Activated CD4-positive, alpha-beta T cell treated with anti-CD3 and anti-CD28 coated beads, Interleukin-2, Interleukin-6, amounts not matched to agents 100 ng/mL and 50 ng/mL, durations not matched to agents 16 hours and 8 hours (primary cell): ENCODE results near the gene CSNK1G2.

ENCODE experiments used
- DNase-seq: peaks from one replicate; pipeline ENCODE4 v3.0.0-alpha.2; 2020

CSNK1G2 gene

DNA sequence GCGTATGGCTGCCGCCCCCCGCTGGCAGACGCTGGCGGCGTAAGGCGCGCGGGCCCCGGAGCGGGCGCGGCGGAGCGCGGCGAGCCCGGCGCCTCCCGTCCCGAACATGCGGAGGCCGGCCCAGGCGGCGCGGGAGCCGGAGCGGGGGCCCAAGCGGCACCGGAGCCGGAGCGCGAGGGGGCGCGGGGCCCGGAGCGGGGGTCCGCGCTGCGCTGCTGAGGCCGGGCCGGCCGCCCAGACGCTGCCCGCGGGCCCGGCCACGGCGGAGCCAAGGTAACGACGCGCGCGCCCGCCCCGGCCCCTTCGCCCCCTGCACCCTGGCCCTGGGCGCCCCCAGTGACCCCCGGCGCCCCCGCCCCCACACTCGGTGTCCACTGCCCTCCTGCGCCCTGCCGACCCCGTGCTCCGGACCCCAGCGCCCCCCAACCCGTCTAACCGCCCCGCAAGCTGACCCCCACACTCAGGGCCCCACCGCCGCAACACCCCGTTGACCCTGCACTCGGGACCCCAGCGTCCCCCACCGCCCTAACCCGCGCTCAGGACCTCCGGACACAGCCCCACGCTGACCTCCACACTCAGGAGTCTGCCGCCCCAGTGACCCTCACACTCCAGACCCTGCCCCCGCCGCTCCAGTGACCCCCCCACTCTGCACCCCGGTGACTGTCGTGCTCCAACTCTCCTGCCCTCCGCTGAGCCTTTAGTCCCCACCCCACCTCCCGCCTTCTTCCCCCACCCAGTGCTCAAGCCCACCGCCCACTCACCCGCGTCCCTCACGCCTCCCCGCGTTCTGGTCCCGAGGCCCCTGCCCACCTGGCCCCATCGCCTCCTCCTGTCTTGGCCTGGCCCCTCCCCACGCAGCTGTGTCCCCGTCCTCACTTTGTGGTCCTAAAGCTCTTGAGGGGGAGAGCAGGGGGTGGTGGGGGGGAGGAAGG, at the start of gene CSNK1G2:
Gene CSNK1G2 (plus strand): TSS at position 27 of the 932 bp plus-strand sequence. CDS start 28,601 bp downstream, outside the sequence.
- no peak for DNase-seq

DNA sequence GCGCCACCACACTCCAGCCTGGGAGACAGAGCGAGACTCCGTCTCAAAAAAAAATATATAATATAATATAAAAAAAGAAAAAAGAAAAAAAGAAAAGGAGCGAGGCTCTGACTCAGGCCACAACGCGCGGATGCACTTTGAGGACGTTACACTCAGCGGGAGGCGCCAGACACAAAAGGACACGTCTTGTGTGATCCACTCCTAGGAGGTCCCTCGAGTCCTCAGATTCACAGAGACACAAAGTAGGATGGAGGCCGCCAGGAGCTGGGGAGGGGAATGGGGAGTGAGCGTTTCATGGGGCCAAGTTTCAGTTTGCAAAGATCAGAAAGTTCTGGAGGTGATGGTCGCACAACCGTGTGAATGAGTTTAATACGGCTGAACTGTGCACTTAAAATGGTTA, 47.2 kb upstream of the CSNK1G2 start:
- no peak for DNase-seq

DNA sequence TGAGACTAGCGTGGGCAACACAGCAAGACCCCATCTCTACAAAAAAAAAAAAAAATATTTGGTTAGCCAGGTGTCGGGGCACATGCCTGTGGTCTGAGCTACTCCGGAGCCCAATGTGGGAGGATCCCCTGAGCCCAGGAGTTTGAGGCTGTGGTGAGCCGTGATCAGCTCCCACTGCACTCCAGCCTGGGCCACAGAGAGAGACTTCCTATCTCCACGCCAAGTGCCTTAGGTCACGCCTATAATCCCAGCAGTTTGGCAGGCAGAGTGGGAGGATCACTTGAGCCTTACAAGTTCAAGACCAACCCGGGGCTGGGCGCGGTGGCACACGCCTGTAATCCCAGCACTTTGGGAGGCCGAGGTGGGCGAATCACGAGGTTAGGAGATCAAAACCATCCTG, 44.5 kb upstream of the CSNK1G2 start:
- no peak for DNase-seq

DNA sequence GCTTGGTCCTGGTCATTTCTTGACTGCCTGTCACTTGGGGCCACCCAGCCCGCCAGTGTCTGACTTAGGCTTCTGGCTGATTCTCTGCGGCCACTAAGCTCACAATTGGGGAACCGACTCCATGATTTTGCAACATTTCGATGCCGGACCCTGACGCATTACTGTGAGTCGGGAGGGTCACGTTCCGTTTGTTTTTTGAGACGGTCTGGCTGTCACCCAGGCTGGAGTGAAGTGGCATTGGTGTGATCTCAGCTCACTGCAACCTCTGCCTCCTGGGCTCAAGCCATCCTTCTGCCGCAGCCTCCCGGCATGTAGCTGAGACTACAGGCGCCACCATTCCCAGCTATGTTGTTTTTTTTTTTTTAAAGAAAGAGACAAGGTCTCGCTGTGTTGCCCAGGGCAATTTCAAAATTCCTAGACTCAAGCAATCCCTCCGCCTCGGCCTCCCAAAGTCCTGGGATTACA, 39.0 kb upstream of the CSNK1G2 start:
- DNase-seq: no peak

DNA sequence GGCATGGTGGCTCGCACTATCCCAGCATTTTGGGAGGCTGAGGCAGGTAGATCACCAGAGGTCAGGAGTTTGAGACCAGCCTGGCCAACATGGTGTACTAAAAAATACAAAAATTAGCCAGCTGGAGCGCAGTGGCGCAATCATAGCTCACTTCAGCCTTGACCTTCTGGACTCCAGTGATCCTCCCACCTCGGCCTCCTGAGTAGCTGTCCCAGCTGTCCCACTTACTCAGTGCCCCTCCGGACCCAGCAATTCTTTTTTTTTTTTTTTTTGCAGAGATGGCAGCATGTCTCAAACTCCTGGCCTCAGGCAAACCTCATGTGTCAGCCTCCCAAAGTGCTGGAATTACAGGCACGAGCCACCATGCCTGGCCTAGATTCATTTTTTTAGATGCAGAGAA, 38.0 kb upstream of the CSNK1G2 start:
- DNase-seq: no peak

DNA sequence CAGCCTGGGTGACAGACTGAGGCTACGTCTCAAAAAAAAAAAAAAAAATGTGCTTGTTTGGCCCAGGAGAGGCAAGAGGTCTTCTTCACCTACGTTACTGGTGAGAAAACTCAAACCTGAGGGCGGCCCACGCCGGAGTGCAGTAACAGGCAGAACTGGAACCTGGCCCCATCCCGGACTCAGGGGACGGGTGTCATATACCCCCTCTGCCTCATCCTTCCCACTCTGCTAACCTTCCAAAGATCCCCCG, 36.2 kb upstream of the CSNK1G2 start:
- no peak for DNase-seq

DNA sequence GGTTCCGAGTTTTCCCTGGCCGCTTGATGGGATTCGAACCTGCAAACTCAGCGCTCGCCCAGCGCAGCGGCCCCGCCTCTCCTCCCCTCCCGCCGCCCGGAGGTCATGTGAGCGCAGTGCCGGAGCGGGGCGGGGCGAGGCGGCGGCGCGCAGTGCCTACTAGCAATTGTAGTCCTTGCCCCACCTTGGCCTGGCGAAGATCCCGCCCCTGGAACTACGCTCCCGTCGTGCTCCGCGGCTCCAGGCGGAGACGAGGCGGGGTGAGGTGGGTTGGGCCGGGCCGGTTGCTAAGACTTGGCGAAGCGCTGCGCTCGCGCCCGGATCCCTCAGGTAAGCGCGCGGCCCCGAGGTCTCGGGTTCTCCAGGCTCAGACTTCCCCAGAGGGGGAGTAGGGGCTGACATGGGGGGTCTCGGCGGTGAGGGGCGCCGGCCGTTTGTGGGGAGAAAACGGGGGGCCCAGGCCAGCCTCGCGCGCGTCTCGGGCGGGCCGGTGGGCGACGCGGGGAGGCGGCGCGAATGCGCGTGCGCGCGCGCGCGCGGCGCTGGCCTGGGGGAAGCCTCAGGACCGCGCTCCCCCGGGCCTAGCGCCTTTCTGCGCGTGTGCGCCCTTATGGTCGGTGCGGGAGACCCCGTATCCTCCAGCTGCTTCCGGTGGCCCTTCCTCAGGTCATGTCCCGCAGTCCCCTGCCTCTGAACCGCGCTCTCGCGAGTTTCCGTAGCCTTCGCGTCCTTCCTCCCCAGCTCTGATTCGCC, 35.7 kb upstream of the CSNK1G2 start, which contains the start of the genes ADAT3 and SCAMP4:
Gene ADAT3 (plus strand): TSS at position 290 of the 753 bp plus-strand sequence. CDS start 6,649 bp downstream, outside the sequence.
Gene SCAMP4 (plus strand): TSS at position 290 of the 753 bp plus-strand sequence. CDS start 9,621 bp downstream, outside the sequence.
- peak; percentile 100 for DNase-seq

DNA sequence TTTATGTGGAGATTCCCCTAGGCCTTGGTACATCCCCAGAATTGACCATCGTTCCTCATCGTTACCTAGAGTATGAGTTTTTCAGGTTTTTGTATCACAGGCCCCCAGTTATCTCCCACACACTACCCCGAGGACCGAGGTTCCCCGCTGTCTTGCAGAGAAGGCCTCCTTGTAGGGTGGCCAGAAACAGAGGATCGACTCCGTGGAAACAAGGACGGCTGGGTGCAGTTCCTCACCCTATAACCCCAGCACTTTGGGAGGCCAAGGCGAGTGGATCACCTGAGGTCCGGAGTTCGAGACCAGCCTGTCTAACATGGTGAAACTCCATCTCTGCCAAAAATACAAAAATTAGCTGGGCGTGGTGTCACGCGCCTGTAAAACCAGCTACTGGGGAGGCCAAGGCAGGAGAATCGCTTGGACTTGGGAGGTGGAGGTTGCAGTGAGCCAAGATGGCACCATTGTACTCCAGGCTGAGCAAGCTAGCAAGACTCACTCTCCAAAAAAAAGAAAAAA, 35.1 kb upstream of the CSNK1G2 start:
- no peak for DNase-seq

DNA sequence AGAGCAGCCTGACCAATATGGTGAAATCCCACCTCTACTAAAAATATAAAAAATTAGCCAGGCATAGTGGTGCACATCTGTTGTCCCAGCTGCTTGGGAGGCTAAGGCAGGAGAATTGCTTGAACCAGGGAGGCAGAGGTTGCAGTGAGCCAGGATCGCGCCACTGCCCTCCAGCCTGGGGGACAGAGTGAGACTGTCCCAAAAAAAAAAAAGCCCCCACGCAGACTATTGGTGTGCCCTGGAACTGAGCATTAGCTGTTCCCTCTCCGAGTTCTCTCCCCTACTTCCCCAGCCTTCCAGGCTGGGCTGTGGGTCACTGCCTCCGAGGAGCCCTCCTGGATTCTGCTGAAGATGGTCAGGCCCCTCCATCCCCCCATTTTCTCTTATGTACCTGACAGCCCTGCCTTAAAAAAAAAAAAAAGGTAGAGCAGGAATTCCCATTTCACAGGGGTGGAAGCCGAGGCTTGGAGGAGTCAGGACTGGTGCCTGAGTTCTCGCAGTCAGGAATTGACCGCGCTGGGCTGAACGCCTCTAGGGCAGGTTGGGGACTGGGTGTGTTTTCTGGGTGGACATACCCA, 33.9 kb upstream of the CSNK1G2 start:
- no peak for DNase-seq

DNA sequence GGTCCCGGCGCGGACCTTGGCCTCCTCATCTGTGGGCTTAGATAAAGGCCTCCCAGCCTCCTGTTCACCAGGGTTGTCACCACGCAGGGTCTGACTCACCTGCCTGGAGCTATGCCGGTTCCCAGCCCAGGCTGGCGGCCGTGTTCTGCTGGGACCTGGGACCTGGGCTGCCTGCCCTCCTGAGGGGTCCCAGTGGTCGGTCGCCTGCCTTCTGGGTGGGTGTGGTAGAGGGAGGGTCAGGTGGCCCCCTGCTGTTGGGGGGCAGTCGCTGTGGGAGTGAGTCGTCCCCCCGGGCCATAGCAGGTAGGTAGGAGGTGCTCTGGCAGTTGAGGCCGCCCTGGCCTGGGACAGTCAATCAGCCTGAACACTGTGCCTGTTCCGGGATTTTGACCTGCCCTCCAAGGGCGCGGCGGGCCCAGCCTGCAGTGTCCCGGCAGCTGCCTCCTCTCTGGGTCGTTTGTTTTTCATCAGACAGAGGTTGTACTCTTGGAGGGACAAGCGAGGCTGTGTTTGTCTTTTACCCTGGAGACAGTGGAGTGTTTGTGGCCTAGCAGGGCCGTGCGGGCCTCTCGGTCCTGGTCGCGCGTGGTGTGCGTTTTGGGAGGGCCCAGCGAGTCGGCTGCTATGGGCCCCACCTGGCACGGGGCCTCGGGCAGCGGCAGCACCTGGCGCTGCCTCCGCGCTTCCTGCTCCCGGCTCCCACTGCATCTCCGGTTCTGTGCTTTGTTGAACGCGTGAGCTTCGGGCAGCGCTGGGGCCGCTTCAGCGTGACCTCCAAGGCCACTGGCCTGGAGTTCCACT, 33.2 kb upstream of the CSNK1G2 start:
- no peak for DNase-seq

DNA sequence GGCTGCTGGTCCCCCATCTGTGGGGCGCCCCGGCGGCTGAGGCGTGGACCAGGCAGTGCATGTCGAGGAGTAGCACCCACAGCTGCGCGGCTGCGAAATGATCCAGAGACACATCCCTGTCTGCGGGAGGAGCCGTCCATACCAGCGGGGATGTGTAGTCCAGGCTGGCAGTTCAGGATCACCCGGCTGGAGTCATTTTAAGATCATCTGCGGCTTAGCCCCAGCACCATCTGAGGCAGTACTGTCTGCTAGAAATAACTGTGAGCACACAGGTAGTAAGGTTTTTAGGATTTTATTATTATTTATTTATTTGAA, 32.7 kb upstream of the CSNK1G2 start:
- DNase-seq: no peak

DNA sequence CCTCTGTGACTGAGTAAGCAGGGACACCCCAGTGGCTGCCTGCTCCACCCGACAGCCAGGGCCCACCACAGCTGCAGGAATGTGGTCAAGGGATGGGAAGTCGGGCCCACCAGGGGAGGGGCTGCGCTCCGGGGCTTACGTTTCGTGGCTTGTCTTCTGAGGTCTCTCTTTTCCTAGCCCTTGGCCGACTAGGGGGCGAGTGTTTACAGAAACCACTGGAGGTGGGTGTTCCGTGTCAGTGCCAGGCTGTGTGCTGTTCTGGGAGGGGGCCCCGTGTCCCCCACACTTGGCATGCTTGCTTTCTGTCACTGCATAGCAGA, 31.3 kb upstream of the CSNK1G2 start:
- DNase-seq: no peak

DNA sequence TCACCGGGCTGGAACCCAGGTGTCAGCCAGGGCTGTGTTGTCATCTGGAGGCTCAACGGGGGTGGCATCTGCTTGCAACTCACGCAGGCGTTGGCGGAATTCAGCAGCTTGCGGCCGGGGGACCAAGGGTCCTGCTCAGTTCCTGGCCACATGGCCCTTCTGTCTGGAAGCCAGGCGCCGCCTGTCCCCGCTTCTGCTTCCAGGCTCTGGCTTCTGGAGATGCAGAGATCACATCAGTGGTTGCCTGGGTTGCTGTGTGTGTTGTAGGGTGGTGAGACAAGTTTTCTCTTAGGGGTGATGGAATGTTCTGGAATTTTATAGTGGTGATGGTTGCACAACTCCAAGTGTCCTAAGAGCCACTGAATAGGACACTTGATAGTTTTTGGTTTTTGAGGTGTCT, 30.8 kb upstream of the CSNK1G2 start:
- no peak for DNase-seq

DNA sequence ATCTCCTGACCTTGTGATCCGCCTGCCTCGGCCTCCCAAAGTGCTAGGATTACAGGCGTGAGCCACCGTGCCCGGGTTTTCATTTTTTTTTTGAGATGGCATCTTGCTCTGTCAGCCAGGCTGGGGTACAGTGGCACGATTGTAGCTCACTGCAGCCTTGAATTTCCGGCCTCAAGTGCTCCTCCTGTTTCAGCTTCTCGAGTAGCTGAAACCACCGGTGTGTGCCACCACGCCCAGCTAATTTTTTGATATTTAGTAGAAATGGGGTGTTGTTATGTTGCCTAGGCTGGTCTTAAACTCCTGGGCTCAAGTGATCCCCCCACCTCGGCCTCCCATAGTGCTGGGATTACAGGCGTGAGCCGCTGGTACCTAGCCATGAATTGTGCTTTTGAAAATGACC, 29.9 kb upstream of the CSNK1G2 start:
- no peak for DNase-seq

DNA sequence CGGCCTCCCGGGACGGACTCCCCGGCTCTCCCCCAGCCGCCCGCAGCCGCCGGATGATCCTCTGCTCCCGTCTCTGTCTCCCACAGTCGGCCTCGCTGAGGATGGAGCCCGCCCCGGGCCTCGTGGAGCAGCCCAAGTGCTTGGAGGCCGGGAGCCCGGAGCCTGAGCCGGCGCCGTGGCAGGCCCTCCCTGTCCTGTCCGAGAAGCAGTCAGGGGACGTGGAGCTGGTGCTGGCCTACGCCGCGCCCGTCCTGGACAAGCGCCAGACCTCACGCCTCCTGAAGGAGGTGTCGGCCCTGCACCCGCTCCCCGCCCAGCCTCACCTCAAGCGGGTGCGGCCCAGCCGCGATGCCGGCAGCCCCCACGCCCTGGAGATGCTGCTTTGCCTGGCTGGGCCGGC, 29.0 kb upstream of the CSNK1G2 start:
- no peak for DNase-seq

DNA sequence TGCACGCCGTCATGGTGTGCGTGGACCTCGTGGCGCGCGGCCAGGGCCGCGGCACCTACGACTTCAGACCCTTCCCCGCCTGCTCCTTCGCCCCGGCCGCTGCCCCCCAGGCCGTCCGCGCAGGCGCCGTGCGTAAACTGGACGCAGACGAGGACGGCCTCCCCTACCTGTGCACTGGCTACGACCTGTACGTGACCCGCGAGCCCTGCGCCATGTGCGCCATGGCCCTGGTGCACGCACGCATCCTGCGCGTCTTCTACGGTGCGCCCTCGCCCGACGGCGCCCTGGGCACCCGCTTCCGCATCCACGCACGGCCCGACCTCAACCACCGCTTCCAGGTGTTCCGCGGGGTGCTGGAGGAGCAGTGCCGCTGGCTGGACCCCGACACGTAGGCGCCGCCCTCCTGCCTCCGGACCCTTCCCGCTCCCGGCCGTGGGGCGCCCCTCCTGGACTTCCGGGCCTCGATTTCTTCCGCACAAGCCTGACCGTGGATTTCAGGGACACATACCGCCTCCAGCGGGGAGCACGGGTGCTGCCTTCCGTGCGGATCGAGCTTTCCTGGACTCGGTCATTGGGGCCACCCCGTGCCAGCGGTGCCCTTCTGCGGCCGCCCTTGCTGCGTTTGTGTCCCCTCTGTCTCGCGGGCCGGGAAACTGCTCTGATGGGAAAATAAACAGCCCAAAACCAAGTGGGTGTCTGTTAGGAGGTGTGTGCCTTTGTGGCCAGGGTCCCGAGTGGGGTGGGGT, 28.0 kb upstream of the CSNK1G2 start:
- DNase-seq: no peak

DNA sequence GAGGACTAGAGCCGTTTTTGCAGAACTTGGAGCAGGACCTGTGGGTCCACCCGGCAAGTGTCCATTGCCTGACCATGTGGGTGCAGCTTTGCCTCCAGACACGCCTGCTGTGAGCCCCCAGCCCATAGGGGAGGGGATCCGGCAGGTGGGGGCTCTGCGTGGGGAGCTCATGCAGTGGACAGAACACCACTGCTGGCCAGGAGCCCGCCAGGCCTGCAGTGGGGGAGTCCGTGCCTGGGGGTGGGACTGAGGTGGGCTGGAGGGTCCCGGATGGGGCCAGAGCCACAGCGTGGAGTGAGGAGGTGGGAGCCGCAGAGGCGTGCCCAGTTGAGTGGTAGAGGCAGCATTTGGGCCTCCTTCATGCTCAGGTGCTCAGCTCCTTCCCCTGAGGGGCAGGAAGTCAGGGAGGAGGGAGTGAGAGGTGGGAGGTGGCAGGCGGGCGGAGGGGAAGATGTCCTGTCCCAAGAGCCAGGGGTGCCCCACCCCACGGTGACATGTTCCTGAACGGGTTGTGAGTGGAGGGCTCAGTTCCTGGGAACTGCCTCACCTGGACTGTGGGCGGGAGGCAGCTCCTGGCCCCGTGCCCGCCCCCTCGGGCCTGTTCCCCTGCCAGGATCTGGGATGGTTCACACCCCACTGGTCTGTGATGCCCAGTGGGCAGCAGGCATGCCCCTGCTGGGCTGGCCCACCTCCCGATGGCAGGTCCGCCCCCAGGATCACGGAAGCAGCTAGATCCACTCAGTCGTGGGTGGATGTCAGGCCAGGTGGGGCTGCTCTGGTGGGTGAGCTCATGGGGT, 27.0 kb upstream of the CSNK1G2 start:
- no peak for DNase-seq

DNA sequence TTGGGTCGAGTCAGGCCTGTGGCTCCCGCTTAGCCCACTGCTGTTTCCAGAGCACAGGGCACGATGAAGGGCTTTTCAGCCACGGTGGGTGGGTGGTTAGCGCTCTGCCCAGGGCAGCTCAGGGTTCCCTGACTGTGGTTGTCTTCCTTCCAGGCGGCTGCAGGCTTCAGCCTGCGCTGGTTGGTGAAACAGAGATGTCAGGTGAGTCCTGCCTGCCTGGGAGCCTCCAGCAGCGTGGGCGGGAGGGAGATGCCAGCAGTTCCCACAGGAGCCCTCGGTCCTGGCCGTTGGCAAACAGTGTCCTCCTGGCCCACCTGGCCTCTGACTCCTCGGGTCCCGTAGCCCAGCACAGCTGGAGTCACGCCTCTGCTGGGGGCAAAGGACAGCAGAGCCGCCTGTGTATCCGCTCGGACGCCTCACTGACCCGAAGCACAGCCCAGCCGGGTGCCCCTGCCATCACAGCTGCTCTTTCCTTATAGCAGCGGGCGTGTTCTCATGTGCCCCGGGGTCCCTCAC, 26.1 kb upstream of the CSNK1G2 start:
- no peak for DNase-seq

DNA sequence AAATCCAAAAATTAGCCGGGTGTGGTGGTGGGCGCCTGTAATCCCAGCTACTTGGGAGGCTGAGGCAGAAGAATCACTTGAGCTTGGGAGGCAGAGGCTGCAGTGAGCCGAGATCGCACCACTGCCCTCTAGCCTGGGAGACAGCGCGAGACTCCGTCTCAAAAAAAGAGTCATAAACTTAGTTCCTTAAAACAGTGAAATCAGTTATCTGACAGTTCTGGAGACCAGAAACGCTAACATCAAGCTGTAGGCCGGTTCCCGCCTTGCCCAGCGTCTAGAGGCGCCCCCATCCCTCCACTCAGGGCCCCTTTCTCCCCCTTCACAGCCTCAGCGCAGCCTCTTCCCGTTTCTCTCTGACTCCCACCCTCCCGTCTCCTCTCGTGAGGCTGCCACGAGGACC, 23.8 kb upstream of the CSNK1G2 start:
- DNase-seq: no peak

DNA sequence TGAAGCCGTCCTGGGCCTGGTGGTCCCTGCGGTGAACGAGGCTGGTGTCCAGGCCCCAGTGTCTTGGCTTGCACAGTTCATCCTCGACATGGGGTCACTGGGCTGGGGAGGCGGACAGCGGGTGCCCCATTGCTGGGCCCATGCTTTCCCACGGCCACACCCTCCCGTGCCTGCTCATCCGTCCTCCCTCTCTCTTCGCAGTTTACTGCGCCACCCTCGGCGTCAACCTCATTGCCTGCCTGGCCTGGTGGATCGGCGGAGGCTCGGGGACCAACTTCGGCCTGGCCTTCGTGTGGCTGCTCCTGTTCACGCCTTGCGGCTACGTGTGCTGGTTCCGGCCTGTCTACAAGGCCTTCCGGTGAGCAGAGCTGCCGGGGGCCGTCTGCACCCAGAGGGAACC, 23.0 kb upstream of the CSNK1G2 start:
- no peak for DNase-seq

DNA sequence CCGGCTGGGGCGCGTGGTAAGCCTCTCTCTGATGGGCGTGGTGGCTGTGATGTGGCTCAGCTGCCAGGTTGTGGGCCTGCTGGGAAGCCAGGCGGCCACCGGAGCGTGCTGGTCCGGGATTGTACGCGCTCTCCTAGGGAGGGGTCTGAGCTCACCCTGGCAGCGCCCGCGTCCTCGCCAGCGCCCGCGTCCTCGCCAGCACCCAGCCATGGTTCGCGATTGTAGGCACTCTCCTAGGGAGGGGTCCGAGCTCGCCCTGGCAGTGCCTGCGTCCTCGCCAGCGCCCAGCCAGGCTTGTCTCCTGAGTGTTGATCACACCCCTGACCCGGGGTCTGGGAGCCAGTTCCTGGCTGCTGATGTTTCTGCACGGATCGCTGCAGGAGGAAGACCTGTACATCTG, 22.0 kb upstream of the CSNK1G2 start:
- DNase-seq: no peak
